GM12892 (cell line): Measurements from ENCODE around the gene MYO1D.

Experiments
- POLR2A ChIP-seq: IDR thresholded peaks from 2 replicates; pipeline ENCODE4 v1.6.1; 2011; ENCODE audit warnings: low read depth, low read length, control low read depth
- POLR2AphosphoS5 ChIP-seq: IDR thresholded peaks from 2 replicates; pipeline ENCODE4 v1.6.1; 2011; ENCODE audit warnings: low read depth, low read length, control low read depth

DNA sequence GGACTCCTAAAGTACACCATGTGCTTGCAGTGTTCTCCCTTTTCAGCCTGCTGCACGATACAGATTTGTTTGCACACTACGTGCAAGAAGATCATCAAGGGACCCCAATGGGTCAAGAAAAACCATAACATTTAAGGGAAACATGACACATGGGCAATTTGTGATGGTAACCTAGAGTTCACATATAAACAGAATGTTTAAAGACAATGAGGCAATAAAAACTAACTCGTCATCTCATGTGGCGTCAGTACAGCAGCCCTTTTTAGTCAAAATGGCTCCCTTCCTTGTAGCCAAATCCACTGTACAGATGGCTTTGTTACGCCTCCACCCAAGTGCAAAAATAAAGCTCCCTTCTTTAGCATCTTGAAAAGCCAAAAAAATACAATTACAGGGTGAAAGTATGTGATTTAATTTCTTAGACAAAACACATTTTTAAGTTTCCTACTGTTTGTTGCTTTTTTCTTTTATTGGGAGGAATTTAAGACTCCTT, 216.4 kb downstream of the MYO1D start:
- TF ChIP-seq POLR2AphosphoS5 (no peak), POLR2A (no peak)
